OCI-LY1 (cell line): ENCODE results near the gene FAM110A.

Experiments
- H2AFZ ChIP-seq: fragments of 200-600 bp; sonication (generic), shearing (Covaris generic); 2 replicates; pipeline ENCODE4 v1.6.0; 2014; ENCODE audit warnings: antibody characterized with exemption, mild to moderate bottlenecking, low read length
- H3F3A ChIP-seq: fragments of 200-600 bp; sonication (generic), shearing (Covaris generic); 2 replicates; pipeline ENCODE4 v1.6.0; 2014; ENCODE audit warnings: mild to moderate bottlenecking, antibody characterized with exemption, low read length, moderate library complexity; ENCODE audit not compliant: insufficient read depth
- H3K27ac ChIP-seq: fragments of 200-600 bp; sonication (generic); 2 replicates; pipeline ENCODE4 v1.5.1; 2014; ENCODE audit warnings: low read length, mixed run types, mild to moderate bottlenecking, low read depth; ENCODE audit not compliant: poor library complexity, severe bottlenecking
- H3K27me3 ChIP-seq: fragments of 200-600 bp; sonication (generic); 2 replicates; pipeline ENCODE4 v1.6.0; 2014; ENCODE audit warnings: antibody characterized with exemption, mild to moderate bottlenecking, low read length, moderate library complexity; ENCODE audit not compliant: insufficient read depth
- H3K36me3 ChIP-seq: fragments of 200-600 bp; sonication (generic); 2 replicates; pipeline ENCODE4 v1.6.1; 2014; ENCODE audit warnings: mild to moderate bottlenecking, antibody characterized with exemption, low read length, moderate library complexity, mixed read lengths; ENCODE audit not compliant: insufficient read depth
- H3K4me1 ChIP-seq: fragments of 200-600 bp; sonication (generic); 2 replicates; pipeline ENCODE4 v1.5.1; 2014; ENCODE audit warnings: mild to moderate bottlenecking, low read length, moderate library complexity; ENCODE audit not compliant: insufficient read depth, severe bottlenecking
- H3K4me2 ChIP-seq: fragments of 200-600 bp; sonication (generic), shearing (Covaris generic); 2 replicates; pipeline ENCODE4 v1.6.1; 2014; ENCODE audit warnings: low read length
- H3K4me3 ChIP-seq: fragments of 200-600 bp; sonication (generic); 2 replicates; pipeline ENCODE4 v1.5.1; 2014; ENCODE audit warnings: low read length, low read depth, mild to moderate bottlenecking, mixed read lengths; ENCODE audit not compliant: poor library complexity, severe bottlenecking
- H3K79me2 ChIP-seq: fragments of 200-600 bp; shearing (Covaris generic); 2 replicates; pipeline ENCODE4 v1.6.1; 2016; ENCODE audit warnings: mixed run types, low read length, mixed read lengths; ENCODE audit not compliant: insufficient read depth
- H3K9ac ChIP-seq: fragments of 200-600 bp; sonication (generic), shearing (Covaris generic); 2 replicates; pipeline ENCODE4 v1.6.1; 2014; ENCODE audit warnings: mild to moderate bottlenecking, low read length, mixed read lengths
- H3K9me2 ChIP-seq: fragments of 200-600 bp; sonication (generic), shearing (Covaris generic); 2 replicates; pipeline ENCODE4 v1.6.1; 2014; ENCODE audit warnings: low read depth, mild to moderate bottlenecking, low read length, mixed read lengths
- H3K9me3 ChIP-seq: fragments of 200-600 bp; shearing (Covaris generic); 2 replicates; pipeline ENCODE4 v1.6.1; 2014; ENCODE audit warnings: low read length, mixed read lengths
- H4K20me1 ChIP-seq: fragments of 200-600 bp; sonication (generic), shearing (Covaris generic); 2 replicates; pipeline ENCODE4 v1.6.0; 2016; ENCODE audit warnings: mild to moderate bottlenecking, low read length; ENCODE audit not compliant: insufficient read depth
- CTCF ChIP-seq: fragments of 200-600 bp; sonication (generic), shearing (Covaris generic); IDR thresholded peaks from 2 replicates; pipeline ENCODE4 v1.5.1; 2017; ENCODE audit warnings: mild to moderate bottlenecking, antibody characterized with exemption, low read length, moderate library complexity, mixed read lengths
- EZH2 ChIP-seq: fragments of 200-600 bp; sonication (generic), shearing (Covaris generic); IDR thresholded peaks from 2 replicates; pipeline ENCODE4 v1.8.0; 2017; ENCODE audit warnings: borderline replicate concordance, mixed run types, mild to moderate bottlenecking, antibody characterized with exemption, low read length, moderate library complexity, mixed read lengths

FAM110A gene

GRCh38 chr20:839626-840025 is 6.1 kb downstream of the FAM110A start:
- H3K9me2 ChIP-seq, result no peaks in the 10 kb centered on the region
- no peaks in the 10 kb centered on the region for H3K36me3 ChIP-seq
- TF ChIP-seq CTCF, result no peak
- no peak for TF ChIP-seq EZH2
- peaks cover 35% of the 10 kb centered on the region for H3K4me1 ChIP-seq
- no peak overlapping the region for H3K4me3 ChIP-seq
- no peaks in the 10 kb centered on the region for H3F3A ChIP-seq
- H3K9me3 ChIP-seq, result no peaks in the 10 kb centered on the region
- no peak overlapping the region for H3K4me2 ChIP-seq
- no peak overlapping the region for H3K9ac ChIP-seq
- H2AFZ ChIP-seq, result no peak overlapping the region
- no peaks in the 10 kb centered on the region for H3K79me2 ChIP-seq
- H3K27me3 ChIP-seq, result no peaks in the 10 kb centered on the region; the same call in 1 of the 2 replicates
- H3K27ac ChIP-seq, result no peak overlapping the region
- H4K20me1 ChIP-seq, result no peaks in the 10 kb centered on the region

GRCh38 chr20:840503-840857 is 7.0 kb downstream of the FAM110A start:
- peak overlapping the region; percentile 65; the same call in 1 of the 2 replicates for H3K4me2 ChIP-seq
- TF ChIP-seq CTCF (no peak), EZH2 (no peak)
- peak overlapping the region; percentile 58 for H3K4me3 ChIP-seq

GRCh38 chr20:840858-841567 is 7.5 kb downstream of the FAM110A start:
- H3K79me2 ChIP-seq, result no peaks in the 10 kb centered on the region
- TF ChIP-seq EZH2 (no peak), CTCF (no peak)
- H3K27ac ChIP-seq, result no peak overlapping the region
- H3K4me2 ChIP-seq, result peak overlapping the region; percentile 65
- peak overlapping the region; percentile 50; the same call in 1 of the 2 replicates for H3K9ac ChIP-seq
- no peaks in the 10 kb centered on the region; the same call in 1 of the 2 replicates for H3K27me3 ChIP-seq
- H3K4me1 ChIP-seq, result peaks cover 37% of the 10 kb centered on the region
- H4K20me1 ChIP-seq, result no peaks in the 10 kb centered on the region
- no peaks in the 10 kb centered on the region for H3K9me2 ChIP-seq
- H3K4me3 ChIP-seq, result peak overlapping the region; percentile 58
- H3F3A ChIP-seq, result no peaks in the 10 kb centered on the region
- no peak overlapping the region for H2AFZ ChIP-seq
- H3K9me3 ChIP-seq, result no peaks in the 10 kb centered on the region
- H3K36me3 ChIP-seq, result no peaks in the 10 kb centered on the region

More at GRCh38 chr20:840503-840857, 7.0 kb downstream of the FAM110A start:
- no peaks in the 10 kb centered on the region for H4K20me1 ChIP-seq
- H3K27me3 ChIP-seq, result no peaks in the 10 kb centered on the region; the same call in 1 of the 2 replicates
- H2AFZ ChIP-seq, result no peak overlapping the region
- peaks cover 37% of the 10 kb centered on the region for H3K4me1 ChIP-seq
- no peaks in the 10 kb centered on the region for H3K36me3 ChIP-seq
- no peak overlapping the region for H3K27ac ChIP-seq
- H3F3A ChIP-seq, result no peaks in the 10 kb centered on the region
- H3K9me3 ChIP-seq, result no peaks in the 10 kb centered on the region
- H3K9ac ChIP-seq, result no peak overlapping the region; the same call in 1 of the 2 replicates
- no peaks in the 10 kb centered on the region for H3K9me2 ChIP-seq
- H3K79me2 ChIP-seq, result no peaks in the 10 kb centered on the region
